Neural progenitor cell (in vitro differentiated cells): ENCODE results near the gene CROCC2. TPM values are rescaled to one million over a fixed set of nuclear protein-coding genes. Genes with fewer than 3 reads are reported as not detected.

Experiments
- DNase-seq: peaks from one replicate; pipeline ENCODE4 v3.0.0-alpha.2; 2016; ENCODE audit warnings: low spot score
- H2AFZ ChIP-seq: fragments of 200-600 bp; sonication (generic); replicated peaks from 2 replicates; pipeline ENCODE4 v1.6.1; 2016; ENCODE audit warnings: antibody characterized with exemption
- H3F3A ChIP-seq: fragments of 200-600 bp; sonication (generic); 2 replicates; pipeline ENCODE4 v1.6.1; 2016; ENCODE audit warnings: antibody characterized with exemption, low read depth
- H3K27ac ChIP-seq: fragments of 200-600 bp; sonication (generic); 2 replicates; pipeline ENCODE4 v1.5.1; 2016; ENCODE audit warnings: mild to moderate bottlenecking
- H3K27me3 ChIP-seq: fragments of 200-600 bp; sonication (generic); 2 replicates; pipeline ENCODE4 v1.6.1; 2016; ENCODE audit warnings: mild to moderate bottlenecking, moderate library complexity
- H3K36me3 ChIP-seq: fragments of 200-600 bp; sonication (generic); 2 replicates; pipeline ENCODE4 v1.5.1; 2016
- H3K4me1 ChIP-seq: fragments of 200-600 bp; sonication (generic); 2 replicates; pipeline ENCODE4 v1.6.1; 2016; ENCODE audit warnings: mixed run types
- H3K4me2 ChIP-seq: fragments of 200-600 bp; sonication (generic); 2 replicates; pipeline ENCODE4 v1.6.1; 2016
- H3K4me3 ChIP-seq: fragments of 200-600 bp; sonication (generic); 2 replicates; pipeline ENCODE4 v1.5.1; 2016
- H3K79me2 ChIP-seq: fragments of 200-600 bp; sonication (generic); 2 replicates; pipeline ENCODE4 v1.6.1; 2016; ENCODE audit warnings: low read depth
- H3K9ac ChIP-seq: fragments of 200-600 bp; sonication (generic); 2 replicates; pipeline ENCODE4 v1.6.1; 2016
- H3K9me3 ChIP-seq: fragments of 200-600 bp; sonication (generic); 2 replicates; pipeline ENCODE4 v1.5.1; 2016; ENCODE audit warnings: low read depth
- H4K20me1 ChIP-seq: fragments of 200-600 bp; sonication (generic); 2 replicates; pipeline ENCODE4 v1.6.1; 2016; ENCODE audit warnings: low read depth
- H3K27ac Mint-ChIP-seq: 3 replicates; pipeline ENCODE4 v1.8.0; 2021; ENCODE audit warnings: mixed read lengths
- H3K27me3 Mint-ChIP-seq: 2 replicates; pipeline ENCODE4 v1.8.0; 2022; ENCODE audit warnings: low read depth, mild to moderate bottlenecking, inconsistent platforms, moderate library complexity, mixed read lengths; ENCODE audit not compliant: insufficient read depth
- H3K36me3 Mint-ChIP-seq: 3 replicates; pipeline ENCODE4 v1.8.0; 2021; ENCODE audit warnings: mixed read lengths
- H3K4me1 Mint-ChIP-seq: 3 replicates; pipeline ENCODE4 v1.8.0; 2021; ENCODE audit warnings: mixed read lengths
- H3K4me3 Mint-ChIP-seq: 3 replicates; pipeline ENCODE4 v1.8.0; 2021; ENCODE audit warnings: mild to moderate bottlenecking, moderate library complexity, mixed read lengths
- H3K9me3 Mint-ChIP-seq: 3 replicates; pipeline ENCODE4 v1.8.0; 2020; ENCODE audit warnings: mixed read lengths
- EZH2 ChIP-seq: fragments of 200-600 bp; sonication (generic); IDR thresholded peaks from 2 replicates; pipeline ENCODE4 v1.6.1; 2017; ENCODE audit warnings: antibody characterized with exemption, mild to moderate bottlenecking, moderate library complexity
- EZH2phosphoT487 ChIP-seq: fragments of 200-600 bp; sonication (generic); IDR thresholded peaks from 2 replicates; pipeline ENCODE4 v1.6.1; 2017; ENCODE audit warnings: antibody characterized with exemption
- total RNA-seq: library from RNA; depleted of rRNA; stranded (reverse); fragments of >200 nt; gene quantifications from 2 replicates; pipeline ENCODE4 v1.2.3, GENCODE V29; 2015; ENCODE audit warnings: low replicate concordance
- TF ChIP-seq, protein P1 (sequence below): fragments of 200-600 bp; sonication (generic); IDR thresholded peaks from 2 replicates; pipeline ENCODE4 v1.5.1; 2017; ENCODE audit warnings: antibody characterized with exemption, mild to moderate bottlenecking

CROCC2 gene
- total RNA-seq, 1 donor from 2014 or later, result not detected

DNA sequence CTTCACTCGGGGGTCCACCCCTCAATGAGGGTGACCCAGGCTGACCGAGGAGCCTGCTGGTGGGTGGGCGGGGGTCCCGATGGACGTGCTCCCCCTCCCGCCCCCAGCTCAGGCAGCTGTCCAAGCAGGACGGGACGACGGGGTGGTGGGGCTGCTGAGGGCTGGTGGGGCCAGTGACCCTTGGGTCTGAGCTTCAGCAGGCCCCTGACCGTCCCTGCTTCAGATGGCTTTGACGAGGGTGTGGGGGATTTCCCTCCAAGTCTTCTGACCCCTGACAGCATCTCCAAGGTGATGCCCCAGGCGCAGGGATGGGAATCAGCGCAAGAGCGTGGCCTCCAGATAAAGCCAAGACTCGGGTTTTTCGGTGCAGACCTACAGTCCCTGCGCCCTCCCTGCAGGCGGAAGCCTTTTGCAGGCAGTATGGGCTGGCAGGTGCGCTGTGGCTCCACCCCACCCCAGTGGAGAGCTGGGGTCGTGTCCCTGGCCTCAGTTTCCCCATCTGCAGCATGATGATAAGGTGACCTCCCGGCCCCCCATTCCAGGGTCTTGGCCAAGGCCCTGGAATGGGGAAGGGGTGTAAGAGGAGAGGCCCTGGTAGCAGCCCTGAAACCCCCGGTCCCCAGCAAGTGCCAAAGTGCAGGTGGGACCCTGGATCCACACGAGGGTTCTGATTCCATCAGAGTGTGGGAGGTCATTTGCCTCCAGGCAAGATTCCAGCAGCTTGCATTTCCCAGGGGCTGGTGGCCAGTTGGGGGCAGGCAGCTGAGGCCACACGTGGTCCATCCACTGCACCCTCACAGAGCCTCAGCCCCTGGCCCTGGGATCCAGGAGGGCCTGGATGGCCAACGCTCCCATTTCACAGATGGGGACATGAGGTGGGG, 8.7 kb downstream of the CROCC2 start:
- TF ChIP-seq EZH2 (no peak), EZH2phosphoT487 (no peak)
- TF ChIP-seq, protein P1, sequence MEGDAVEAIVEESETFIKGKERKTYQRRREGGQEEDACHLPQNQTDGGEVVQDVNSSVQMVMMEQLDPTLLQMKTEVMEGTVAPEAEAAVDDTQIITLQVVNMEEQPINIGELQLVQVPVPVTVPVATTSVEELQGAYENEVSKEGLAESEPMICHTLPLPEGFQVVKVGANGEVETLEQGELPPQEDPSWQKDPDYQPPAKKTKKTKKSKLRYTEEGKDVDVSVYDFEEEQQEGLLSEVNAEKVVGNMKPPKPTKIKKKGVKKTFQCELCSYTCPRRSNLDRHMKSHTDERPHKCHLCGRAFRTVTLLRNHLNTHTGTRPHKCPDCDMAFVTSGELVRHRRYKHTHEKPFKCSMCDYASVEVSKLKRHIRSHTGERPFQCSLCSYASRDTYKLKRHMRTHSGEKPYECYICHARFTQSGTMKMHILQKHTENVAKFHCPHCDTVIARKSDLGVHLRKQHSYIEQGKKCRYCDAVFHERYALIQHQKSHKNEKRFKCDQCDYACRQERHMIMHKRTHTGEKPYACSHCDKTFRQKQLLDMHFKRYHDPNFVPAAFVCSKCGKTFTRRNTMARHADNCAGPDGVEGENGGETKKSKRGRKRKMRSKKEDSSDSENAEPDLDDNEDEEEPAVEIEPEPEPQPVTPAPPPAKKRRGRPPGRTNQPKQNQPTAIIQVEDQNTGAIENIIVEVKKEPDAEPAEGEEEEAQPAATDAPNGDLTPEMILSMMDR, result peak; percentile 2
- no peaks in the 10 kb centered on the region for H3K36me3 ChIP-seq
- H3K27ac ChIP-seq, result no peak overlapping the region
- no peaks in the 10 kb centered on the region for H4K20me1 ChIP-seq
- no peak for DNase-seq
- no peak overlapping the region for H3K4me3 ChIP-seq
- no peaks in the 10 kb centered on the region for H3K4me1 Mint-ChIP-seq
- H3K9me3 Mint-ChIP-seq, result no peaks in the 10 kb centered on the region
- no peak overlapping the region for H3K27ac Mint-ChIP-seq
- H3K9ac ChIP-seq, result no peak overlapping the region
- no peaks in the 10 kb centered on the region for H3K79me2 ChIP-seq
- no peaks in the 10 kb centered on the region for H3K36me3 Mint-ChIP-seq
- no peak overlapping the region for H3K4me3 Mint-ChIP-seq
- no peak overlapping the region for H2AFZ ChIP-seq
- H3F3A ChIP-seq, result no peaks in the 10 kb centered on the region
- peaks cover 12% of the 10 kb centered on the region for H3K4me1 ChIP-seq
- H3K9me3 ChIP-seq, result no peaks in the 10 kb centered on the region
- no peak overlapping the region for H3K4me2 ChIP-seq
- peaks cover 27% of the 10 kb centered on the region for H3K27me3 ChIP-seq
- peaks cover 15% of the 10 kb centered on the region for H3K27me3 Mint-ChIP-seq

DNA sequence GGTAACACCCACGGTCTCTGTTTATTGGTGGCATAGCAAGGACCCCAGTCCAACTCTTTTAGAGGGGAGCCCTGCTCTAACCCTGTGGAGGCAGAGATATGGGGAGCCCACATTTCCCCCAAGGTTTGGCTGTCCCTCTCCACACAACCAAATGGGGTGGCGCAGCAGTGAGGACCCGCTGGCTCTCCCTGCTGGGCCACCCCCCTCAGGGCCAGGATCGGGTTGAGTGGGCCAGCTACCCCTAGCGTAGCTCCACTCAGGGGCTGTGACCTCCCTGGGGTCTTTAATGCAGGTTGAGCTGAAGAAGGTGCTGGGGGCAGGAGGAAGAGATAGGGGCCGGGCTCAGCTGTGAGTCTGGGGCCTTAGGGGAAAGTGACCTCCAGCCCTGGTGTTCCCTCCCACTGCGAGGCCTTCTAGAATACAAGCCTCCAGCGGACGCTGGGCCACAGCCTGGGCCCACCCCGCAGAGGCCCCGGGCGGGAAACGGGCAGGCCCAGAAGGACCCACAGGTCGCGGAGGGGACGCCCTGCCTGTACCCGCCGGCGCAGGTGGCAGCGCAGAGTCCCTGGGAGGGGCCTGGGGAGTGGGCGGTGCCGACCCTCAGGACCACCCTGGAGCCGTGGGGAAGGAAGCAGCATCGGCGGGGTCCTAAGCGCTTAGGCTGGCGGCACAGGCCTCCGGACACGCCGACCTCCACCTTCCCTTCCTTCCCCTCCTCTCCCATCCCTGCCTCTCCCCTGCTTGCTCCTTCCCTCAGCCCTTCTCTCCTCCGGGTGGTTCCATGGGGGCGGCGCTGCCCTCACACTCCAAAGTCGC, 9.6 kb downstream of the CROCC2 start:
- Histone ChIP-seq H3K4me1 (peaks cover 12% of the 10 kb centered on the region), H3K27me3 (peaks cover 27% of the 10 kb centered on the region), H3K4me2 (peak overlapping the region; percentile 72), H3K9ac (no peak overlapping the region), H4K20me1 (no peaks in the 10 kb centered on the region), H3K9me3 (no peaks in the 10 kb centered on the region), H2AFZ (no peak overlapping the region), H3K27ac (no peak overlapping the region), H3K36me3 (no peaks in the 10 kb centered on the region), H3F3A (no peaks in the 10 kb centered on the region), H3K79me2 (no peaks in the 10 kb centered on the region), H3K4me3 (peak overlapping the region; percentile 31)
- peak; percentile 70 for DNase-seq
- H3K9me3 Mint-ChIP-seq, result no peaks in the 10 kb centered on the region
- H3K4me3 Mint-ChIP-seq, result peak overlapping the region; percentile 59
- H3K27ac Mint-ChIP-seq, result no peak overlapping the region
- no peak for TF ChIP-seq EZH2phosphoT487
- TF ChIP-seq, protein P1, result no peak
- no peak for TF ChIP-seq EZH2
- H3K27me3 Mint-ChIP-seq, result peaks cover 13% of the 10 kb centered on the region
- no peaks in the 10 kb centered on the region for H3K36me3 Mint-ChIP-seq
- no peaks in the 10 kb centered on the region for H3K4me1 Mint-ChIP-seq

DNA sequence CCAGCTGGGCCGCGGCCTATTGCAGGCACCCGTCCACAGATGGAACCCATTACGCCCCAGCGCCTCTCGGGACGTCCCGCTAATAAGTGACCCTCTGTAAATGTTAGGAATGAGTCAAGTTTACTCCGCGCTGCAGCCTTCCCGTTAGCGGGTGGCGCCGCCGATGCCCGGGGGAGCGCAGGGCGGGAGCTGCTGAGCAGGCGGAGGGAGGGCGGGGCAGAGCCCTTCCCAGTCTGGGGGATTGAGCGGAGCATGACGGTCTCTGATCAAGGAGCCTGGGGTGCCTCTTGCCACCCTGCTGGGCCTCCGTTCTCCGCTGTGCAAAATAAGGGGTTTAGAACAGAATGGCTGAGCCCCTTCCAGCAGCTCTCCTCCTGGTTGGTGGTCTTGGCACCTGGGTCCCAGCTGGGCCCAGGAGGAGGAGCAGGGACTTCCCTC, 10.5 kb downstream of the CROCC2 start:
- Mint-ChIP-seq H3K4me3 (peak overlapping the region; percentile 15), H3K4me1 (no peaks in the 10 kb centered on the region), H3K27me3 (peaks cover 10% of the 10 kb centered on the region), H3K36me3 (no peaks in the 10 kb centered on the region), H3K27ac (no peak overlapping the region), H3K9me3 (no peaks in the 10 kb centered on the region)
- TF ChIP-seq EZH2, result no peak
- TF ChIP-seq EZH2phosphoT487, result no peak
- TF ChIP-seq, protein P1, result no peak
- H3F3A ChIP-seq, result no peaks in the 10 kb centered on the region
- H3K79me2 ChIP-seq, result no peaks in the 10 kb centered on the region
- H3K27me3 ChIP-seq, result peaks cover 27% of the 10 kb centered on the region
- H3K36me3 ChIP-seq, result no peaks in the 10 kb centered on the region
- H3K4me3 ChIP-seq, result peak overlapping the region; percentile 31
- H4K20me1 ChIP-seq, result no peaks in the 10 kb centered on the region
- no peak overlapping the region for H2AFZ ChIP-seq
- no peaks in the 10 kb centered on the region for H3K9me3 ChIP-seq
- peak overlapping the region; percentile 72 for H3K4me2 ChIP-seq
- H3K9ac ChIP-seq, result no peak overlapping the region
- H3K27ac ChIP-seq, result no peak overlapping the region
- H3K4me1 ChIP-seq, result peaks cover 12% of the 10 kb centered on the region
- peak; percentile 67 for DNase-seq
